ENCODE data around the gene NSUN3.
"Not testable (repeated sequence)": the region's sequence is repeated elsewhere in the genome, so short reads cannot be mapped to it uniquely, and the experiment has no call there.

Gene NSUN3

GRCh38 chr3:94043285-94043684 lies 19.6 kb upstream of the NSUN3 start:
- no peaks in the 10 kb centered on the region for H3K27me3 ChIP-seq (ENCODE audit: control insufficient read depth, insufficient read depth, low read length)
- H3K4me2 ChIP-seq (ENCODE audit: low read length) = no peak overlapping the region
- H3K9me3 ChIP-seq (ENCODE audit: control insufficient read depth, low read length) = no peaks in the 10 kb centered on the region
- H2AFZ ChIP-seq = no peak overlapping the region
- H3K4me1 ChIP-seq = no peaks in the 10 kb centered on the region
- H3K4me3 ChIP-seq (ENCODE audit: low read depth, low read length) = no peak overlapping the region
- no peak overlapping the region for H3K27ac ChIP-seq
- no peaks in the 10 kb centered on the region for H3K79me2 ChIP-seq
- TF ChIP-seq CTCF (IDR thresholded peaks at IDR 0.05) = no peak
- no peaks in the 10 kb centered on the region for H3K36me3 ChIP-seq (ENCODE audit: control insufficient read depth, insufficient read depth, low read length)
- H3K9ac ChIP-seq = no peak overlapping the region

GRCh38 chr3:94044100-94044936 lies 18.5 kb upstream of the NSUN3 start:
- H3K4me1 ChIP-seq; H3K4me3 ChIP-seq (ENCODE audit: low read depth, low read length); H3K27me3 ChIP-seq (ENCODE audit: control insufficient read depth, insufficient read depth, low read length); H3K27ac ChIP-seq; H3K36me3 ChIP-seq (ENCODE audit: control insufficient read depth, insufficient read depth, low read length); H3K9ac ChIP-seq; H3K79me2 ChIP-seq; H3K4me2 ChIP-seq (ENCODE audit: low read length); H2AFZ ChIP-seq; H3K9me3 ChIP-seq (ENCODE audit: control insufficient read depth, low read length): not testable (repeated sequence)

GRCh38 chr3:94046533-94046932 lies 16.3 kb upstream of the NSUN3 start:
- Histone ChIP-seq H3K79me2 (no peaks in the 10 kb centered on the region), H3K36me3 (ENCODE audit: control insufficient read depth, insufficient read depth, low read length) (no peaks in the 10 kb centered on the region), H3K4me2 (ENCODE audit: low read length) (no peak overlapping the region), H3K27me3 (ENCODE audit: control insufficient read depth, insufficient read depth, low read length) (no peaks in the 10 kb centered on the region), H3K4me3 (ENCODE audit: low read depth, low read length) (no peak overlapping the region), H3K4me1 (no peaks in the 10 kb centered on the region), H3K9me3 (ENCODE audit: control insufficient read depth, low read length) (no peaks in the 10 kb centered on the region), H2AFZ (no peak overlapping the region), H3K9ac (no peak overlapping the region), H3K27ac (no peak overlapping the region)
- no peak for TF ChIP-seq CTCF (IDR thresholded peaks at IDR 0.05)

GRCh38 chr3:94049267-94049666 lies 13.6 kb upstream of the NSUN3 start:
- H3K79me2 ChIP-seq = no peaks in the 10 kb centered on the region
- no peak overlapping the region for H2AFZ ChIP-seq
- no peak overlapping the region for H3K4me2 ChIP-seq (ENCODE audit: low read length)
- H3K27ac ChIP-seq = no peak overlapping the region
- no peaks in the 10 kb centered on the region for H3K9me3 ChIP-seq (ENCODE audit: control insufficient read depth, low read length)
- no peaks in the 10 kb centered on the region for H3K36me3 ChIP-seq (ENCODE audit: control insufficient read depth, insufficient read depth, low read length)
- no peak overlapping the region for H3K9ac ChIP-seq
- H3K27me3 ChIP-seq (ENCODE audit: control insufficient read depth, insufficient read depth, low read length) = no peaks in the 10 kb centered on the region
- no peak for TF ChIP-seq CTCF (IDR thresholded peaks at IDR 0.05)
- H3K4me1 ChIP-seq = no peaks in the 10 kb centered on the region
- no peak overlapping the region for H3K4me3 ChIP-seq (ENCODE audit: low read depth, low read length)

- H3K9ac ChIP-seq = no peak overlapping the region
- H3K4me1 ChIP-seq = no peaks in the 10 kb centered on the region
- no peak overlapping the region for H2AFZ ChIP-seq
- no peak overlapping the region for H3K27ac ChIP-seq
- no peak for TF ChIP-seq CTCF (IDR thresholded peaks at IDR 0.05)
- H3K4me2 ChIP-seq (ENCODE audit: low read length) = no peak overlapping the region
- H3K9me3 ChIP-seq (ENCODE audit: control insufficient read depth, low read length) = no peaks in the 10 kb centered on the region
- H3K27me3 ChIP-seq (ENCODE audit: control insufficient read depth, insufficient read depth, low read length) = no peaks in the 10 kb centered on the region
- no peak overlapping the region for H3K4me3 ChIP-seq (ENCODE audit: low read depth, low read length)
- H3K79me2 ChIP-seq = no peaks in the 10 kb centered on the region
- no peaks in the 10 kb centered on the region for H3K36me3 ChIP-seq (ENCODE audit: control insufficient read depth, insufficient read depth, low read length)
Measured at GRCh38 chr3:94050546-94050945, 12.3 kb upstream of the NSUN3 start.

All from parathyroid adenoma (tissue), 2 donors.